ENCODE measurements around the gene BAG5.

The BAG5 gene

GRCh38 chr14:103535081-103535890, 27.2 kb downstream of the BAG5 start:
- Histone ChIP-seq H3K27ac (ENCODE audit: low read depth, low read length) (no peak overlapping the region), H3K4me3 (ENCODE audit: low read depth in 1 of 5, low read length in 5 of 5) (no peak overlapping the region), H3K9ac (ENCODE audit: low read length in 5 of 5) (no peak overlapping the region)

GRCh38 chr14:103534576-103535061, 27.8 kb downstream of the BAG5 start:
- Histone ChIP-seq H3K4me1 (ENCODE audit: control insufficient read depth in 5 of 5, insufficient read depth in 5 of 5, low read length in 5 of 5) (peaks cover 2 to 44% (median 33%) of the 10 kb centered on the region in 5 donors), H3K27ac (ENCODE audit: low read depth, low read length) (no peak overlapping the region), H3K9ac (ENCODE audit: low read length in 5 of 5) (no peak overlapping the region), H3K36me3 (ENCODE audit: control insufficient read depth in 5 of 5, insufficient read depth in 5 of 5, low read length in 5 of 5) (peaks cover 0 to 42% (median 25%) of the 10 kb centered on the region in 5 donors), H3K9me3 (ENCODE audit: control insufficient read depth in 5 of 5, low read length in 5 of 5) (no peaks in the 10 kb centered on the region), H3K4me3 (ENCODE audit: low read depth in 1 of 5, low read length in 5 of 5) (no peak overlapping the region), H3K27me3 (ENCODE audit: control insufficient read depth in 5 of 5, insufficient read depth in 4 of 5, low read length in 5 of 5) (peaks cover 0 to 4% (median 0%) of the 10 kb centered on the region in 5 donors)

More at GRCh38 chr14:103535081-103535890, 27.2 kb downstream of the BAG5 start:
- peaks cover 0 to 44% (median 32%) of the 10 kb centered on the region in 5 donors for H3K4me1 ChIP-seq (ENCODE audit: control insufficient read depth in 5 of 5, insufficient read depth in 5 of 5, low read length in 5 of 5)
- H3K36me3 ChIP-seq (ENCODE audit: control insufficient read depth in 5 of 5, insufficient read depth in 5 of 5, low read length in 5 of 5), result peaks cover 0 to 42% (median 25%) of the 10 kb centered on the region in 5 donors
- no peaks in the 10 kb centered on the region for H3K9me3 ChIP-seq (ENCODE audit: control insufficient read depth in 5 of 5, low read length in 5 of 5)
- H3K27me3 ChIP-seq (ENCODE audit: control insufficient read depth in 5 of 5, insufficient read depth in 4 of 5, low read length in 5 of 5), result peaks cover 0 to 4% (median 0%) of the 10 kb centered on the region in 5 donors

- Histone ChIP-seq H3K36me3 (ENCODE audit: control insufficient read depth in 5 of 5, insufficient read depth in 5 of 5, low read length in 5 of 5) (peaks cover 0 to 42% (median 25%) of the 10 kb centered on the region in 5 donors), H3K27ac (ENCODE audit: low read depth, low read length) (no peak overlapping the region), H3K4me3 (ENCODE audit: low read depth in 1 of 5, low read length in 5 of 5) (no peak overlapping the region), H3K27me3 (ENCODE audit: control insufficient read depth in 5 of 5, insufficient read depth in 4 of 5, low read length in 5 of 5) (peaks cover 0 to under 1% (median 0%) of the 10 kb centered on the region in 5 donors), H3K9ac (ENCODE audit: low read length in 5 of 5) (no peak overlapping the region), H3K9me3 (ENCODE audit: control insufficient read depth in 5 of 5, low read length in 5 of 5) (no peaks in the 10 kb centered on the region), H3K4me1 (ENCODE audit: control insufficient read depth in 5 of 5, insufficient read depth in 5 of 5, low read length in 5 of 5) (peaks cover 4 to 43% (median 34%) of the 10 kb centered on the region in 5 donors)
Observed at GRCh38 chr14:103533999-103534575, 28.4 kb downstream of the BAG5 start.

- no peaks in the 10 kb centered on the region for H3K27me3 ChIP-seq (ENCODE audit: control insufficient read depth in 5 of 5, insufficient read depth in 4 of 5, low read length in 5 of 5)
- no peak overlapping the region for H3K4me3 ChIP-seq (ENCODE audit: low read depth in 1 of 5, low read length in 5 of 5)
- H3K9me3 ChIP-seq (ENCODE audit: control insufficient read depth in 5 of 5, low read length in 5 of 5), result no peaks in the 10 kb centered on the region
- peaks cover 5 to 41% (median 32%) of the 10 kb centered on the region in 5 donors for H3K4me1 ChIP-seq (ENCODE audit: control insufficient read depth in 5 of 5, insufficient read depth in 5 of 5, low read length in 5 of 5)
- no peak overlapping the region for H3K9ac ChIP-seq (ENCODE audit: low read length in 5 of 5)
- H3K36me3 ChIP-seq (ENCODE audit: control insufficient read depth in 5 of 5, insufficient read depth in 5 of 5, low read length in 5 of 5), result peaks cover 0 to 42% (median 25%) of the 10 kb centered on the region in 5 donors
- no peak overlapping the region for H3K27ac ChIP-seq (ENCODE audit: low read depth, low read length)
Observed at GRCh38 chr14:103533137-103533998, 29.1 kb downstream of the BAG5 start.

- Histone ChIP-seq H3K9ac (ENCODE audit: low read length in 5 of 5) (no peak overlapping the region), H3K27me3 (ENCODE audit: control insufficient read depth in 5 of 5, insufficient read depth in 4 of 5, low read length in 5 of 5) (no peaks in the 10 kb centered on the region), H3K36me3 (ENCODE audit: control insufficient read depth in 5 of 5, insufficient read depth in 5 of 5, low read length in 5 of 5) (peaks cover 0 to 42% (median 25%) of the 10 kb centered on the region in 5 donors), H3K9me3 (ENCODE audit: control insufficient read depth in 5 of 5, low read length in 5 of 5) (no peaks in the 10 kb centered on the region), H3K27ac (ENCODE audit: low read depth, low read length) (no peak overlapping the region), H3K4me1 (ENCODE audit: control insufficient read depth in 5 of 5, insufficient read depth in 5 of 5, low read length in 5 of 5) (peaks cover 8 to 47% (median 38%) of the 10 kb centered on the region in 5 donors), H3K4me3 (ENCODE audit: low read depth in 1 of 5, low read length in 5 of 5) (no peak overlapping the region)
Observed at GRCh38 chr14:103532216-103533136, 30.0 kb downstream of the BAG5 start.

GRCh38 chr14:103531421-103532215, 30.8 kb downstream of the BAG5 start:
- peaks cover 8 to 54% (median 43%) of the 10 kb centered on the region in 5 donors for H3K4me1 ChIP-seq (ENCODE audit: control insufficient read depth in 5 of 5, insufficient read depth in 5 of 5, low read length in 5 of 5)
- H3K4me3 ChIP-seq (ENCODE audit: low read depth in 1 of 5, low read length in 5 of 5), result no peak overlapping the region
- H3K9ac ChIP-seq (ENCODE audit: low read length in 5 of 5), result no peak overlapping the region
- no peak overlapping the region for H3K27ac ChIP-seq (ENCODE audit: low read depth, low read length)
- no peaks in the 10 kb centered on the region for H3K9me3 ChIP-seq (ENCODE audit: control insufficient read depth in 5 of 5, low read length in 5 of 5)
- no peaks in the 10 kb centered on the region for H3K27me3 ChIP-seq (ENCODE audit: control insufficient read depth in 5 of 5, insufficient read depth in 4 of 5, low read length in 5 of 5)
- peaks cover 0 to 42% (median 25%) of the 10 kb centered on the region in 5 donors for H3K36me3 ChIP-seq (ENCODE audit: control insufficient read depth in 5 of 5, insufficient read depth in 5 of 5, low read length in 5 of 5)

- H3K9me3 ChIP-seq (ENCODE audit: control insufficient read depth in 5 of 5, low read length in 5 of 5), result no peaks in the 10 kb centered on the region
- no peak overlapping the region for H3K4me3 ChIP-seq (ENCODE audit: low read depth in 1 of 5, low read length in 5 of 5)
- no peak overlapping the region for H3K9ac ChIP-seq (ENCODE audit: low read length in 5 of 5)
- peaks cover 8 to 59% (median 49%) of the 10 kb centered on the region in 5 donors for H3K4me1 ChIP-seq (ENCODE audit: control insufficient read depth in 5 of 5, insufficient read depth in 5 of 5, low read length in 5 of 5)
- no peak overlapping the region for H3K27ac ChIP-seq (ENCODE audit: low read depth, low read length)
- H3K36me3 ChIP-seq (ENCODE audit: control insufficient read depth in 5 of 5, insufficient read depth in 5 of 5, low read length in 5 of 5), result peaks cover 0 to 38% (median 24%) of the 10 kb centered on the region in 5 donors
- no peaks in the 10 kb centered on the region for H3K27me3 ChIP-seq (ENCODE audit: control insufficient read depth in 5 of 5, insufficient read depth in 4 of 5, low read length in 5 of 5)
Observed at GRCh38 chr14:103530831-103531230, 31.6 kb downstream of the BAG5 start.

- no peak overlapping the region for H3K27ac ChIP-seq (ENCODE audit: low read depth, low read length)
- peaks cover 0 to 34% (median 21%) of the 10 kb centered on the region in 5 donors for H3K36me3 ChIP-seq (ENCODE audit: control insufficient read depth in 5 of 5, insufficient read depth in 5 of 5, low read length in 5 of 5)
- H3K4me1 ChIP-seq (ENCODE audit: control insufficient read depth in 5 of 5, insufficient read depth in 5 of 5, low read length in 5 of 5), result peaks cover 8 to 59% (median 49%) of the 10 kb centered on the region in 5 donors
- H3K4me3 ChIP-seq (ENCODE audit: low read depth in 1 of 5, low read length in 5 of 5), result peak overlapping the region in 1 of 5 donors; percentile 22
- H3K9ac ChIP-seq (ENCODE audit: low read length in 5 of 5), result no peak overlapping the region
- no peaks in the 10 kb centered on the region for H3K27me3 ChIP-seq (ENCODE audit: control insufficient read depth in 5 of 5, insufficient read depth in 4 of 5, low read length in 5 of 5)
- no peaks in the 10 kb centered on the region for H3K9me3 ChIP-seq (ENCODE audit: control insufficient read depth in 5 of 5, low read length in 5 of 5)
Observed at GRCh38 chr14:103530390-103530789, 32.1 kb downstream of the BAG5 start.

All from subcutaneous abdominal adipose tissue (tissue), 5 donors.